ENCODE measurements around the gene PCP4.

The PCP4 gene

DNA sequence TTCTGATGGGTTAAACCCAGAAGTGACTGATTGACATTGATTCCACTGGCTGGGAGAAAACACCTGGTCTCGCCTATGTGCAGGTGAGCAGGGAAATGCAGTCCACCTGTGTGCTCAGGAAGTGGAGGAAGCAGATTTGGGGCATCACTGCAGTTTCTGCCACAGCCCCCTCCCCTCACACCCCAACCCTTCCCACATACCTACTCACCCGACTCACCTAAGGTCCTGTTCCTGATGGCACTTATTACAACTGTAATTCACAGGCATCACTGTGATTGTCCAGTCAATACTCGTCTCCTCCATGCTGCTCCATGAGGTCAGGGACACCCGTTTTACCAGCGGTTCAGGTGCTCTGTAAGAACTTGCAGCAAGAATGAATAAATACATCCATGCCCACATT, 68.5 kb downstream of the PCP4 start:
- Histone ChIP-seq H3K27ac (no peak overlapping the region), H3K4me3 (no peak overlapping the region)
- DNase-seq (ENCODE audit: low spot score), result no peak
- no peak for TF ChIP-seq CTCF (IDR thresholded peaks at IDR 0.05)

DNA sequence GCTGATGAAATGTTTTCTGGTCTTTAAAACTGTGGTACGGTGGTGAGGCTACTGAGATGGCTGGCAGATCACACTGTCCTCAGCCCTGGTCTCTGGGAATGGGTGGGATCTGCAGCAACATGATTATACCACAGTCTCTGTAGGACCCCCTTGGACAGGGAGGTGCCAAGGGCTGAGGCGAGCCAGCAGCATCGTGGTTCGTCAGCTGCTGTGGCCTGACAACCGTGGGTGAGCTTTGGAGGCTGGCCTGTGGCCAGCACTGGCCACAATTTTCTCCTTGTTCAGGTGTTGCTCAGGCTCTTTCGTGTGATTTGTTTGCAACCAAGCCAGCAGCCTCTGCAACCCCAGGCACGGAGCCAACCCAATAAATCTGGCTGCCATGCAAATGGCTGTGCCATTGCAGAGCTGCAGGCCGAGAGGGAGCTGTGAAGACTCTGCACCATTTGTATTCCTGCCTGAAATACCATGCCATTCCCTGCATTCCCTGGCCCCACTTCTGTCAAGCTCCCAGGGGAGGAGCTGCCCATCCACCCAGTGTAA, 70.9 kb downstream of the PCP4 start:
- Histone ChIP-seq H3K4me3 (no peak overlapping the region), H3K27ac (no peak overlapping the region)
- DNase-seq (ENCODE audit: low spot score), result no peak
- TF ChIP-seq CTCF (IDR thresholded peaks at IDR 0.05), result no peak

DNA sequence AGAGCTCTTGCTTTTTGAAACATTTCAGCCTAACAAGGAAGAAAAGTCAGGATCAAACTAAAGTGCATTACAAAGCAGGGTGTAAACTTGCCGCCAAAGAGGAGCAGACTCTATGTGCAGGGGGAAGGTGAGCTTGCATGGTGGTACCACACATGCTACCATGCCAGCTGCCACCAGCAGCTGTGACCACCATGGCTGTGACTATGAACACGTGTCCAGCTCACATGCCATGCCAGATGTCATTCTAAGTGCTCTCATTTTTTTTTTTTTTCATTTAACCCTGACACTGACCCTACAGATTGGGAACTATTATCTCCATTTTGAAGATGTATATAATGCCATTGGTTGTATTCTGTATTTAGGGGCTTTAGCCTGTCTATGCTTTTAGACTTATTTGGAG, 79.0 kb downstream of the PCP4 start:
- DNase-seq (ENCODE audit: low spot score), result no peak
- Histone ChIP-seq H3K27ac (no peak overlapping the region), H3K4me3 (no peak overlapping the region)
- TF ChIP-seq CTCF (IDR thresholded peaks at IDR 0.05), result no peak

- Histone ChIP-seq H3K4me3 (no peak overlapping the region), H3K27ac (no peak overlapping the region)
- no peak for DNase-seq (ENCODE audit: low spot score)
- TF ChIP-seq CTCF (IDR thresholded peaks at IDR 0.05), result no peak
Observed at GRCh38 chr21:39947031-39947430, 79.8 kb downstream of the PCP4 start.

- no peak for TF ChIP-seq CTCF (IDR thresholded peaks at IDR 0.05)
Observed at GRCh38 chr21:39951183-39952101, 84.2 kb downstream of the PCP4 start.

DNA sequence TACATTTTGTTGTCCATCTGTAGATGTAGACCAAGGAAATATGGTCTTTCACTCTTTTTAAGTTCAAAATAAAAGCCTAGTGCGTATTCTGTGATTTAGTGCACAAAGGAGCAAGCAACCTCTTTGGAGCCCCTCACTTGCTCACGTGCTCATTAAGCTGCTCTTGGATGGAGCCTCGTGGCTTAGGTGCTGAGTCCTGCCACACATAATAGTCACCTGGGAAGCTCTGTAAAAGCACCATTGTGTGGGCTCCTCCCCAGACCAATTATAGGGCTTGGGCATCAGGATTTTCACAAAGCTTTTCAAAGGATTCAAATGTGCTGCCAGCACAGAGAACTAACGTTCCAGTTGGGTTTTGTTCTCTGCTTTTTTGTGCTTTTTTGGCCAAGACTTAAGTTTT, 85.0 kb downstream of the PCP4 start:
- DNase-seq (ENCODE audit: low spot score), result no peak
- no peak for TF ChIP-seq CTCF (IDR thresholded peaks at IDR 0.05)
- Histone ChIP-seq H3K27ac (no peak overlapping the region), H3K4me3 (no peak overlapping the region)

More at GRCh38 chr21:39951183-39952101, 84.2 kb downstream of the PCP4 start:
- no peak overlapping the region for H3K27ac ChIP-seq
- no peak overlapping the region for H3K4me3 ChIP-seq
- DNase-seq (ENCODE audit: low spot score), result no peak

- Histone ChIP-seq H3K27ac (no peak overlapping the region), H3K4me3 (no peak overlapping the region)
- no peak for DNase-seq (ENCODE audit: low spot score)
- TF ChIP-seq CTCF (IDR thresholded peaks at IDR 0.05), result no peak
Observed at GRCh38 chr21:39954570-39954969, 87.3 kb downstream of the PCP4 start.

All from coronary artery (tissue), 2 donors.